Transverse colon (tissue), 4 donors: ENCODE results near the gene TGM3. TPM values are rescaled to one million over a fixed set of nuclear protein-coding genes. Genes with fewer than 3 reads are reported as not detected.

ENCODE experiments used
- DNase-seq: peaks from one replicate; pipeline ENCODE4 v3.0.0-alpha.2; 2019
- H3K27ac ChIP-seq, 4 donors: fragments of 200-600 bp; sonication (generic); 2 replicates each; pipeline ENCODE4 v1.5.1; 2016 to 2018; ENCODE audit warnings: inconsistent platforms in 4 of 4
- H3K27me3 ChIP-seq: fragments of 200-600 bp; sonication (generic); 2 replicates; pipeline ENCODE4 v1.5.1; 2017; ENCODE audit warnings: inconsistent platforms
- H3K36me3 ChIP-seq, 4 donors: fragments of 200-600 bp; sonication (generic); 2 replicates each; pipeline ENCODE4 v1.5.1; 2017 to 2019; ENCODE audit warnings: inconsistent platforms in 4 of 4
- H3K4me1 ChIP-seq, 4 donors: fragments of 200-600 bp; sonication (generic); 2 replicates each; pipeline ENCODE4 v1.5.1; 2017 to 2020; ENCODE audit warnings: inconsistent platforms in 4 of 4
- H3K4me3 ChIP-seq, 4 donors: fragments of 200-600 bp; sonication (generic); 1 replicate in 1 of 4; 2 replicates in 3 of 4; pipeline versions ENCODE4 v1.5.1 to v1.6.1; 2017 to 2019; ENCODE audit warnings: inconsistent platforms in 4 of 4
- H3K9me3 ChIP-seq, 2 donors: fragments of 200-600 bp; sonication (generic); 2 replicates each; pipeline ENCODE4 v1.5.1; 2017 to 2019; ENCODE audit warnings: inconsistent platforms in 2 of 2
- EP300 ChIP-seq: sonication (generic); formaldehyde crosslinking; IDR thresholded peaks from one replicate; pipeline ENCODE4 v1.6.1; 2017; ENCODE audit warnings: antibody characterized with exemption, low read depth
- POLR2A ChIP-seq: fragments of 450-650 bp; IDR thresholded peaks from one replicate; pipeline ENCODE4 v1.6.1; 2016; ENCODE audit warnings: antibody characterized with exemption, mild to moderate bottlenecking, moderate library complexity
- POLR2AphosphoS5 ChIP-seq, 3 donors: sonication (generic); formaldehyde crosslinking; IDR thresholded peaks; one replicate each; pipeline ENCODE4 v1.6.1; 2016; ENCODE audit warnings: antibody characterized with exemption in 3 of 3
- WGBS, 2 donors: methylation state at CpG; one replicate each; pipeline ENCODE4 v1.1.5; 2018; ENCODE audit warnings: low coverage in 1 of 2; 5-methylcytosine and 5-hydroxymethylcytosine counted together
- in situ Hi-C, 4 donors: fragments of 200-750 bp; cut with MboI; loops; one replicate each; pipeline versions ENCODE4 v1.15.0 to v1.15.1; 2017; ENCODE audit warnings: low sequenced_read_pairs in 3 of 4, low pct_ligation_motif_present in 1 of 4, low pct_unique_long_range_greater_than_20kb in 1 of 4
- intact Hi-C: fragments of 100-400 bp; cut with DNase I; formaldehyde crosslinking; loops from one replicate; pipeline ENCODE4 v1.15.1; 2023; ENCODE audit warnings: low total_unique reads
- total RNA-seq, 4 donors: library from RNA; depleted of rRNA; stranded (reverse); fragments of >200 nt; gene quantifications; one replicate each; pipeline ENCODE4 v1.1.0, GENCODE V29; 2016
- TF ChIP-seq, protein P1 (sequence below), 5 experiments: fragments of 200-600 bp in 3 of 5; fragments of 450-650 bp in 2 of 5; sonication (generic) in 3 of 5; IDR thresholded peaks; 1 replicate in 2 of 5; 2 replicates in 3 of 5; pipeline ENCODE4 v1.5.1; 2016 to 2017; ENCODE audit warnings: antibody characterized with exemption in 5 of 5, inconsistent platforms in 3 of 5, mild to moderate bottlenecking in 2 of 5, moderate library complexity in 1 of 5

The TGM3 gene
- total RNA-seq, 4 donors from 2014 or later = 0.14 TPM; not detected in 3

DNA sequence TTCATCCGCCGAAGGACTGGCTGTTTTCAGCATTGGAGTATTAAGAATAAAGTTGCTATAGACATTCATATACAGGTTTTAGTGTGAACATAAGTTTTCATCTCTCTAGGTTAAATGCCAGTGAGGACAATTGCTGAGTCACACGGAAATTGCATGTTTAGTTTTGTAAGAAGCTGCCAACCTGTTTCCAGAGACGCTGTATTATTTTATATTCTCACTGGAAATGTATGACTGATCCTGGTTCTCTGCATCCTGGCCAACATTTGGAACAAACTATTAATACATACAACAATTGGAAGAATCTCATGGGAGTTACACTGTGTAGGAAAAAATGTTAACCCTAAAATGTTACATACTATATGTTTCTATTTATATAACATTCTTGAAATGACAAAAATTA is 68.2 kb downstream of the TGM3 start:
- Histone ChIP-seq H3K36me3 (no peaks in the 10 kb centered on the region), H3K27ac (no peak overlapping the region), H3K4me1 (no peaks in the 10 kb centered on the region), H3K4me3 (no peak overlapping the region), H3K9me3 (peaks cover 8 to 17% of the 10 kb centered on the region in 2 donors), H3K27me3 (no peaks in the 10 kb centered on the region)
- intact Hi-C loops (no loop called here), in situ Hi-C loops (no loop called here)
- no peak for DNase-seq
- TF ChIP-seq EP300 (no peak), POLR2AphosphoS5 (IDR thresholded peaks at IDR 0.05) (no peak)
- TF ChIP-seq, protein P1, sequence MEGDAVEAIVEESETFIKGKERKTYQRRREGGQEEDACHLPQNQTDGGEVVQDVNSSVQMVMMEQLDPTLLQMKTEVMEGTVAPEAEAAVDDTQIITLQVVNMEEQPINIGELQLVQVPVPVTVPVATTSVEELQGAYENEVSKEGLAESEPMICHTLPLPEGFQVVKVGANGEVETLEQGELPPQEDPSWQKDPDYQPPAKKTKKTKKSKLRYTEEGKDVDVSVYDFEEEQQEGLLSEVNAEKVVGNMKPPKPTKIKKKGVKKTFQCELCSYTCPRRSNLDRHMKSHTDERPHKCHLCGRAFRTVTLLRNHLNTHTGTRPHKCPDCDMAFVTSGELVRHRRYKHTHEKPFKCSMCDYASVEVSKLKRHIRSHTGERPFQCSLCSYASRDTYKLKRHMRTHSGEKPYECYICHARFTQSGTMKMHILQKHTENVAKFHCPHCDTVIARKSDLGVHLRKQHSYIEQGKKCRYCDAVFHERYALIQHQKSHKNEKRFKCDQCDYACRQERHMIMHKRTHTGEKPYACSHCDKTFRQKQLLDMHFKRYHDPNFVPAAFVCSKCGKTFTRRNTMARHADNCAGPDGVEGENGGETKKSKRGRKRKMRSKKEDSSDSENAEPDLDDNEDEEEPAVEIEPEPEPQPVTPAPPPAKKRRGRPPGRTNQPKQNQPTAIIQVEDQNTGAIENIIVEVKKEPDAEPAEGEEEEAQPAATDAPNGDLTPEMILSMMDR (IDR thresholded peaks at IDR 0.05) = no peak
- WGBS, 2 donors = 70 to 74% methylated on average over 4 of the region's 4 CpGs

DNA sequence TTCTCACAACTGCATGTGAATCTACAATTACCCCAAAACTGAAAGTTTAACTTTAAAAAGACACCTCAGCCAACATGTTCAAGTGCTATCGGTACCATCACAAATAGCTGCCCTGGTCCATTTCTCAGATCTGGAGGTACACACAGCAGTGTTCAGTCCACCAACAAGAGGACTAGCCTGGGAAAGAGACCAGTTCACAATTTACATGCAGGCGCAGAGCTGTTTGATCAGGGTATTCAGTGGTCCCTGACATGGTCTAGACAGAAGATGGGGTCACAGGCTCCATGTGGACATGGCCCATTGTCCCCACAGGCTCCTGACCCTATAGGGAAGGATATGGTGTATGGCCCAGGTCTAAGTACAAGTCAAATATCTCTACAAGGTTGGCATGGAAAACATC is 69.3 kb downstream of the TGM3 start:
- in situ Hi-C loops = no loop called here
- intact Hi-C loops = no loop called here
- TF ChIP-seq POLR2A (no peak), EP300 (no peak), POLR2AphosphoS5 (IDR thresholded peaks at IDR 0.05) (no peak)
- TF ChIP-seq, protein P1 (IDR thresholded peaks at IDR 0.05) = no peak

GRCh38 chr20:2365666-2366065 is 69.9 kb downstream of the TGM3 start:
- in situ Hi-C loops = no loop called here
- 50 to 67% methylated on average over 2 to 3 of the region's 3 CpGs for WGBS, 2 donors

More for the DNA sequence above, 69.3 kb downstream of the TGM3 start:
- DNase-seq = no peak
- Histone ChIP-seq H3K4me1 (no peaks in the 10 kb centered on the region), H3K9me3 (peaks cover 8 to 17% of the 10 kb centered on the region in 2 donors), H3K4me3 (no peak overlapping the region), H3K27me3 (no peaks in the 10 kb centered on the region), H3K27ac (no peak overlapping the region), H3K36me3 (no peaks in the 10 kb centered on the region)
- 100% methylated on average over 2 of the region's 2 CpGs; no CpG with 5 or more reads in 1 of the 2 donors for WGBS, 2 donors

GRCh38 chr20:2368621-2369020 is 72.8 kb downstream of the TGM3 start:
- TF ChIP-seq EP300 (no peak), POLR2AphosphoS5 (IDR thresholded peaks at IDR 0.05) (no peak), POLR2A (no peak)
- TF ChIP-seq, protein P1 (IDR thresholded peaks at IDR 0.05) = no peak
- H3K27ac ChIP-seq = no peak overlapping the region
- intact Hi-C loops = no loop called here
- no peak for DNase-seq
- peaks cover 3 to 4% of the 10 kb centered on the region in 2 donors for H3K9me3 ChIP-seq
- no peak overlapping the region for H3K4me3 ChIP-seq
- H3K27me3 ChIP-seq = peaks cover 13% of the 10 kb centered on the region
- H3K36me3 ChIP-seq = no peaks in the 10 kb centered on the region
- H3K4me1 ChIP-seq = no peaks in the 10 kb centered on the region
- in situ Hi-C loops = no loop called here
- WGBS, 2 donors = 44 to 52% methylated on average over 1 of the region's 1 CpG

More at GRCh38 chr20:2365666-2366065, 69.9 kb downstream of the TGM3 start:
- TF ChIP-seq POLR2AphosphoS5 (IDR thresholded peaks at IDR 0.05) (no peak), POLR2A (no peak), EP300 (no peak)
- TF ChIP-seq, protein P1 (IDR thresholded peaks at IDR 0.05) = no peak
- H3K9me3 ChIP-seq = peaks cover 8 to 15% of the 10 kb centered on the region in 2 donors
- DNase-seq = no peak
- H3K4me3 ChIP-seq = no peak overlapping the region
- H3K4me1 ChIP-seq = no peaks in the 10 kb centered on the region
- intact Hi-C loops = no loop called here
- H3K27me3 ChIP-seq = no peaks in the 10 kb centered on the region
- no peak overlapping the region for H3K27ac ChIP-seq
- H3K36me3 ChIP-seq = no peaks in the 10 kb centered on the region
